ENCODE results near the gene TMEM135. TPM values are rescaled to one million over a fixed set of nuclear protein-coding genes. Genes with fewer than 3 reads are reported as not detected.
"Not testable (repeated sequence)": the region's sequence is repeated elsewhere in the genome, so short reads cannot be mapped to it uniquely, and the experiment has no call there.

The TMEM135 gene
- total RNA-seq, 2 donors from 2014 or later, result 111 to 113 TPM

GRCh38 chr11:87022738-87023137, 15.0 kb upstream of the TMEM135 start:
- peaks cover 13% of the 10 kb centered on the region for H3K4me1 ChIP-seq (ENCODE audit: control insufficient read depth, insufficient read depth, low read length)
- H3K4me3 Mint-ChIP-seq, result no peak overlapping the region
- peaks cover 20% of the 10 kb centered on the region for H3K9me3 Mint-ChIP-seq
- peaks cover 28% of the 10 kb centered on the region for H3K9me3 ChIP-seq (ENCODE audit: control insufficient read depth, low read length)
- H3K27ac Mint-ChIP-seq, result peak overlapping the region; percentile 40
- H3K9ac ChIP-seq (ENCODE audit: extremely low read depth, low read length, poor library complexity, severe bottlenecking), result no peak overlapping the region
- no peaks in the 10 kb centered on the region for H3K36me3 ChIP-seq (ENCODE audit: control insufficient read depth, insufficient read depth, low read length)
- no peaks in the 10 kb centered on the region for H3K27me3 Mint-ChIP-seq (ENCODE audit: insufficient read depth)
- no peak overlapping the region for H3K4me3 ChIP-seq (ENCODE audit: low read length)
- peak; percentile 60 for DNase-seq
- 88% methylated on average over 3 of the region's 3 CpGs; no CpG with 5 or more reads in 1 of the 2 experiments for WGBS, 2 experiments (ENCODE audit: insufficient coverage in 1 of 2, insufficient read length in 1 of 2)
- peaks cover 6% of the 10 kb centered on the region for H3K36me3 Mint-ChIP-seq (ENCODE audit: low read depth)
- no peaks in the 10 kb centered on the region for H3K27me3 ChIP-seq (ENCODE audit: control insufficient read depth, insufficient read depth, low read length, poor library complexity, severe bottlenecking)
- no peak overlapping the region for H3K27ac ChIP-seq (ENCODE audit: low read depth, low read length)
- TF ChIP-seq CTCF (conservative IDR thresholded peaks at IDR 0.05), result no peak
- H3K4me1 Mint-ChIP-seq, result peaks cover 33% of the 10 kb centered on the region

- not testable (repeated sequence) for H3K36me3 ChIP-seq (ENCODE audit: control insufficient read depth, insufficient read depth, low read length); H3K27me3 Mint-ChIP-seq (ENCODE audit: insufficient read depth); H3K36me3 Mint-ChIP-seq (ENCODE audit: low read depth); H3K27ac ChIP-seq (ENCODE audit: low read depth, low read length); H3K9me3 Mint-ChIP-seq; H3K4me3 ChIP-seq (ENCODE audit: low read length); H3K27ac Mint-ChIP-seq; H3K4me3 Mint-ChIP-seq; DNase-seq; H3K4me1 ChIP-seq (ENCODE audit: control insufficient read depth, insufficient read depth, low read length); H3K27me3 ChIP-seq (ENCODE audit: control insufficient read depth, insufficient read depth, low read length, poor library complexity, severe bottlenecking); H3K9ac ChIP-seq (ENCODE audit: extremely low read depth, low read length, poor library complexity, severe bottlenecking)
- WGBS, 2 experiments (ENCODE audit: insufficient coverage in 1 of 2, insufficient read length in 1 of 2), result 94 to 100% methylated on average over 1 of the region's 1 CpG
- peaks cover 18% of the 10 kb centered on the region for H3K4me1 Mint-ChIP-seq
- peaks cover 13% of the 10 kb centered on the region for H3K9me3 ChIP-seq (ENCODE audit: control insufficient read depth, low read length)
Measured at GRCh38 chr11:87026415-87026814, 11.3 kb upstream of the TMEM135 start.

- Histone ChIP-seq H3K27me3 (ENCODE audit: control insufficient read depth, insufficient read depth, low read length, poor library complexity, severe bottlenecking) (no peaks in the 10 kb centered on the region), H3K27ac (ENCODE audit: low read depth, low read length) (no peak overlapping the region), H3K9ac (ENCODE audit: extremely low read depth, low read length, poor library complexity, severe bottlenecking) (no peak overlapping the region), H3K36me3 (ENCODE audit: control insufficient read depth, insufficient read depth, low read length) (no peaks in the 10 kb centered on the region), H3K9me3 (ENCODE audit: control insufficient read depth, low read length) (peaks cover 11% of the 10 kb centered on the region), H3K4me1 (ENCODE audit: control insufficient read depth, insufficient read depth, low read length) (peaks cover 2% of the 10 kb centered on the region), H3K4me3 (ENCODE audit: low read length) (no peak overlapping the region)
- 92 to 97% methylated on average over 5 of the region's 5 CpGs for WGBS, 2 experiments (ENCODE audit: insufficient coverage in 1 of 2, insufficient read length in 1 of 2)
- TF ChIP-seq CTCF (conservative IDR thresholded peaks at IDR 0.05), result no peak
- peaks cover 17% of the 10 kb centered on the region for H3K4me1 Mint-ChIP-seq
- no peak overlapping the region for H3K4me3 Mint-ChIP-seq
- no peak overlapping the region for H3K27ac Mint-ChIP-seq
- no peaks in the 10 kb centered on the region for H3K36me3 Mint-ChIP-seq (ENCODE audit: low read depth)
- DNase-seq, result no peak
- peaks cover 3% of the 10 kb centered on the region for H3K9me3 Mint-ChIP-seq
- no peaks in the 10 kb centered on the region for H3K27me3 Mint-ChIP-seq (ENCODE audit: insufficient read depth)
Measured at GRCh38 chr11:87030458-87031054, 7.2 kb upstream of the TMEM135 start.

Data from endodermal cell (in vitro differentiated cells).